ENCODE data around the gene GLRX5. TPM values are rescaled to one million over a fixed set of nuclear protein-coding genes. Genes with fewer than 3 reads are reported as not detected.

Gene GLRX5
- total RNA-seq, 2 experiments from 2014 or later, result 11.3 to 11.9 TPM

DNA sequence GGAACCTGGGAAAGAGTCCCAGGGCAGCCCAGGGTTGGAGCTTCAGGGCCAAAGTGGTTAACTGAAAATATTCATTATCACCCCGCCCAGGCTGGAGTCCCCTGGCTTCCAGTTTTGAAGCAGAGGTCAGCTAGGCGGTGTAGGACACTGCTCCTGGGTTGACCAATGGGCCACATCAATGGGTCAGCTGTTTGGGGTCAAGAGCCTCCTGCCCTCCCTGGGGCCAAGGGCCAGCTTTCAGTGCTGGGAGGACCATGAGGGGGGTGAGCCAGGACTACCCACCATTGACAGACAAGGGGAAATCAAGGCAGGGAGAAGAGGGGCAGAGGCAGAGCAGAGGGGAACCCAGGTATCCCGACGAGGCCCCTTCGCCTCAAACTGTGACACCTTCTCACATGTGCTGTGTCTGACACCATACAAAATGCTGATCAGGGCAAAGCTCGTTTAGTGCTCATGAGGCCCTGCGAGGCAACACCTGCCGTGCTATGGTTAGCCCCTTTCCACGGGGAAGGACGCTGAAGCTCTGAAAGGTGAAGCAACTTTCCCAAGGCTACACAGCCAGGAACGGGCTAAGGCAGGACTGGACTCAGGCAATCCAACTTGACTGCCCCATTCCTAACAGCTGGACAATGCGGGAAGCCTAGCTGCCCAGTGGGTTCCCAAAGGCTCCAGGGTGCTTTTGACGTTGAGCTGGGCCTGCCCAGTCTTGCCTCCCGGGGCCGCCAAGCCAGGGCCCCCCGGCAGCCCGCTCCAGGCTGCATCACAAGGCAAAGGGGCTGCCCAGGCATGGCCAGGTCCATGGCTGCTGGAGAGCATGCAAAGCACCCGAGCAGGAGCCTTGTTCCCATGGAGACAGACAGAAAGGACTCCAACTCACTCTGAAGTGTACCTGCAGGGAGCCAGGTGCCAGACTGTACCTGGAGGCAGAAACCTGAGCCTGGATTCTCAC, 20.4 kb upstream of the GLRX5 start:
- TF ChIP-seq, protein P1, sequence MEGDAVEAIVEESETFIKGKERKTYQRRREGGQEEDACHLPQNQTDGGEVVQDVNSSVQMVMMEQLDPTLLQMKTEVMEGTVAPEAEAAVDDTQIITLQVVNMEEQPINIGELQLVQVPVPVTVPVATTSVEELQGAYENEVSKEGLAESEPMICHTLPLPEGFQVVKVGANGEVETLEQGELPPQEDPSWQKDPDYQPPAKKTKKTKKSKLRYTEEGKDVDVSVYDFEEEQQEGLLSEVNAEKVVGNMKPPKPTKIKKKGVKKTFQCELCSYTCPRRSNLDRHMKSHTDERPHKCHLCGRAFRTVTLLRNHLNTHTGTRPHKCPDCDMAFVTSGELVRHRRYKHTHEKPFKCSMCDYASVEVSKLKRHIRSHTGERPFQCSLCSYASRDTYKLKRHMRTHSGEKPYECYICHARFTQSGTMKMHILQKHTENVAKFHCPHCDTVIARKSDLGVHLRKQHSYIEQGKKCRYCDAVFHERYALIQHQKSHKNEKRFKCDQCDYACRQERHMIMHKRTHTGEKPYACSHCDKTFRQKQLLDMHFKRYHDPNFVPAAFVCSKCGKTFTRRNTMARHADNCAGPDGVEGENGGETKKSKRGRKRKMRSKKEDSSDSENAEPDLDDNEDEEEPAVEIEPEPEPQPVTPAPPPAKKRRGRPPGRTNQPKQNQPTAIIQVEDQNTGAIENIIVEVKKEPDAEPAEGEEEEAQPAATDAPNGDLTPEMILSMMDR (IDR thresholded peaks at IDR 0.05), result no peak
- H3K4me1 Mint-ChIP-seq (ENCODE audit: low read depth), result peaks cover 77% of the 10 kb centered on the region
- DNase-seq, result no peak
- H3K9me3 Mint-ChIP-seq, result no peaks in the 10 kb centered on the region
- Histone ChIP-seq H3K27ac (ENCODE audit: low read depth in 1 of 2, low read length in 2 of 2) (peak overlapping the region in 1 of 2 donors; percentile 80), H3K36me3 (ENCODE audit: insufficient read depth, low read length) (peaks cover 12% of the 10 kb centered on the region), H3K27me3 (ENCODE audit: control insufficient read depth in 1 of 2, insufficient read depth in 2 of 2, low read length in 2 of 2) (no peaks in the 10 kb centered on the region), H3K9me3 (ENCODE audit: control insufficient read depth in 1 of 2, insufficient read depth in 1 of 2, low read length in 2 of 2) (no peaks in the 10 kb centered on the region), H3K4me3 (ENCODE audit: low read length) (peak overlapping the region; percentile 74), H3K4me1 (ENCODE audit: insufficient read depth, low read length) (peaks cover 71% of the 10 kb centered on the region)
- POLR2A ChIA-PET, result interaction anchor here (0.8 to 3.3 kb wide), 7 partner anchors 10 to 72 kb away, joined by 3 to 65 read pairs (median 7); partner anchors contain the start of gene GLRX5
- H3K27me3 Mint-ChIP-seq, result no peaks in the 10 kb centered on the region
- H3K36me3 Mint-ChIP-seq (ENCODE audit: low read depth), result peaks cover 16% of the 10 kb centered on the region
- peak overlapping the region; percentile 87 for H3K4me3 Mint-ChIP-seq
- intact Hi-C loops (cut with DNase I, micrococcal nuclease), result loop anchor here (5.0 kb wide), 3 partner anchors 32 to 523 kb away; partner anchors contain the start of genes C14orf132 (in 1 of the 2) and DICER1 (in 1 of the 2)
- H3K27ac Mint-ChIP-seq, result peak overlapping the region; percentile 84
- no peak for ATAC-seq (ENCODE audit: poor library complexity)
- CTCF ChIA-PET, result interaction anchor here (1.6 to 3.2 kb wide), 5 partner anchors 13 to 72 kb away, joined by 3 to 20 read pairs (median 5); no protein-coding TSS in a partner anchor

DNA sequence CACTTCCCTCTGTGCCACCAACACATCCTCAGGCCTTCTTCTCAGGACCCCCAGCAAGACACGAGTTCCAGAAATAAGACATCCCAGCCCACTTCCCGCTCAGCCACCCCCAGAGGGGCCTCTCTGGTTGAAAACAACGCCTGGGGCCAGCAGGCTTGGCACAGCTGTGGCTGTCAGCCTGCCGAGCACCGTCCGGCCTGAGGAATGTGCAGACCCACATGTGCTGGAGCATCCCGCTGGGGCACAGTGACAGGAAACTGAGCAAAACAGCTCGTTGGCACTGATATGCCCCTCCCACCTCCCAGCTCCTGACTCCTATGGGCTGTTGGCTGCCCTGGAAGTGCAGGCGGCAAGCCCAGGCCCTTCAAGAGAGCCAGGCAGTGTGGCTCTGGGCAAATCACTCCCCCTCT, 19.8 kb upstream of the GLRX5 start:
- Mint-ChIP-seq H3K4me1 (ENCODE audit: low read depth) (peaks cover 78% of the 10 kb centered on the region), H3K4me3 (peak overlapping the region; percentile 87), H3K36me3 (ENCODE audit: low read depth) (peaks cover 10% of the 10 kb centered on the region), H3K27ac (peak overlapping the region; percentile 84), H3K27me3 (no peaks in the 10 kb centered on the region), H3K9me3 (no peaks in the 10 kb centered on the region)
- peaks cover 7% of the 10 kb centered on the region for H3K36me3 ChIP-seq (ENCODE audit: insufficient read depth, low read length)
- no peak for ATAC-seq (ENCODE audit: poor library complexity)
- H3K4me1 ChIP-seq (ENCODE audit: insufficient read depth, low read length), result peaks cover 72% of the 10 kb centered on the region
- peak in 3 of 14 experiments; percentile 39 to 42 (median 42) for DNase-seq
- no peaks in the 10 kb centered on the region for H3K9me3 ChIP-seq (ENCODE audit: control insufficient read depth in 1 of 2, insufficient read depth in 1 of 2, low read length in 2 of 2)
- TF ChIP-seq, protein P1 (IDR thresholded peaks at IDR 0.05), result no peak
- H3K27ac ChIP-seq (ENCODE audit: low read depth in 1 of 2, low read length in 2 of 2), result peak overlapping the region in 1 of 2 donors; percentile 80
- peak overlapping the region; percentile 74 for H3K4me3 ChIP-seq (ENCODE audit: low read length)
- ChIA-PET CTCF (interaction anchor here (1.0 to 3.2 kb wide), 8 partner anchors 11 to 73 kb away, joined by 3 to 20 read pairs (median 5); no protein-coding TSS in a partner anchor), POLR2A (interaction anchor here (0.8 to 3.3 kb wide), 8 partner anchors 9 to 73 kb away, joined by 3 to 65 read pairs (median 10); partner anchors contain the start of gene GLRX5)
- intact Hi-C loops (cut with DNase I, micrococcal nuclease), result loop anchor here (5.0 kb wide), 3 partner anchors 33 to 522 kb away; partner anchors contain the start of genes C14orf132 (in 1 of the 2) and DICER1 (in 1 of the 2)
- no peaks in the 10 kb centered on the region for H3K27me3 ChIP-seq (ENCODE audit: control insufficient read depth in 1 of 2, insufficient read depth in 2 of 2, low read length in 2 of 2)

Data from CD4-positive, alpha-beta T cell (primary cell).